GM19035 (cell line): ENCODE results near the gene RXFP4.
"Not testable (repeated sequence)": the region's sequence is repeated elsewhere in the genome, so short reads cannot be mapped to it uniquely, and the experiment has no call there.

Source experiments
- ATAC-seq: cut with Tn5 transposase; IDR thresholded peaks from one replicate; pipeline ENCODE4 v1.9.1; 2021; ENCODE audit not compliant: unreplicated experiment

RXFP4 gene

GRCh38 chr1:155930725-155931124 is 10.7 kb upstream of the RXFP4 start:
- not testable (repeated sequence) for ATAC-seq

DNA sequence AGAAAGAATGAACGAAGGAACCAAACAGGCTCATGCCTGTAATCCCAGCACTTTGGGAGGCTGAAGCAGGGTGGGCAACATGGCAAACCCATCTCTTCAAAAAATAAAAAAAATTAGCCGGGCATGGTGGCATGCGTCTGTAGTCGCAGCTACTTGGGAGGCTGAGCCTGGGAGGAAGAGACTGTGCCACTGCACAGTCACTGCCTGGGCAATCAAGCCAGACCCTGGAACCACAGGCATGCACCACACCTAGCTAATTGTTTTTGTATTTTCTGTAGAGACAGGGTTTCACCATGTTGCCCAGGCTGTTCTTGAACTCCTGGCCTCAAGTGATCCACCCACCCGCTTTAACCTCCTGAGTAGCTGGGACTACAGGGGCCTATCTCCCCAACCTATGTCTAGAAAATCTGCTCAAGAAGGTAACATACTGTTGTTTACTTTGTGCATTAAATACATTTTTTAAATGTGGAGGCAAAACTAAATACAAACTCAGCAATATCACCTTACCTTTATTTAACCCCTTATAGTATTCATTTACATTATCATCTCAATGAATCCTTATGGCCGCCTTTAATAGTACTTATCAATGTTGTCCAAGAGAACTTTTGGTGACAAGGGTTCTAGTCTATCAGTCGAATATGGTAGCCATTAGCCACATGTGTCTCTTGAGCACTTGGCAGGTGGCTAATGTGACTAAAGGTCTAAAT is 10.0 kb upstream of the RXFP4 start:
- ATAC-seq: no peak

DNA sequence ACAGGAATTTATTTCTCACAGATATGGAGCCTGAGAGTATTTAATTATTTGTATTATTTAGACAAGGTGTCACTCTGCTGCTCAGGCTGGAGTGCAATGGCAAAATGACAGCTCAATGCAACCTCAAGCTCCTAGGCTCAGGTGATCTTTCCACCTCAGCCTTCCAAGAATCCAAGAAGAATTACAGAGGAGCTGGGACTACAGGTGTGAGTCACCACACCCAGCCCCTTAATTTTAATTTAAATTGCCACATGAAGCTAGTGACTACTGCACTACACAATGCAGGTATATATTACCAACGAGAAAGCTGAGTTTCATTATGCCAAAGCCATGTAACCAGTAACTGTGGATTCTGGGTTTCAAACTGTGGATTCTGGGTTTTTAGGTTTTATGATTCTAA is 9.4 kb upstream of the RXFP4 start:
- ATAC-seq: no peak

- ATAC-seq: no peak
These were observed 9.0 kb upstream of the RXFP4 start for GRCh38 chr1:155932487-155932886.

- ATAC-seq: no peak
These were observed 7.8 kb upstream of the RXFP4 start for GRCh38 chr1:155933591-155934096.

DNA sequence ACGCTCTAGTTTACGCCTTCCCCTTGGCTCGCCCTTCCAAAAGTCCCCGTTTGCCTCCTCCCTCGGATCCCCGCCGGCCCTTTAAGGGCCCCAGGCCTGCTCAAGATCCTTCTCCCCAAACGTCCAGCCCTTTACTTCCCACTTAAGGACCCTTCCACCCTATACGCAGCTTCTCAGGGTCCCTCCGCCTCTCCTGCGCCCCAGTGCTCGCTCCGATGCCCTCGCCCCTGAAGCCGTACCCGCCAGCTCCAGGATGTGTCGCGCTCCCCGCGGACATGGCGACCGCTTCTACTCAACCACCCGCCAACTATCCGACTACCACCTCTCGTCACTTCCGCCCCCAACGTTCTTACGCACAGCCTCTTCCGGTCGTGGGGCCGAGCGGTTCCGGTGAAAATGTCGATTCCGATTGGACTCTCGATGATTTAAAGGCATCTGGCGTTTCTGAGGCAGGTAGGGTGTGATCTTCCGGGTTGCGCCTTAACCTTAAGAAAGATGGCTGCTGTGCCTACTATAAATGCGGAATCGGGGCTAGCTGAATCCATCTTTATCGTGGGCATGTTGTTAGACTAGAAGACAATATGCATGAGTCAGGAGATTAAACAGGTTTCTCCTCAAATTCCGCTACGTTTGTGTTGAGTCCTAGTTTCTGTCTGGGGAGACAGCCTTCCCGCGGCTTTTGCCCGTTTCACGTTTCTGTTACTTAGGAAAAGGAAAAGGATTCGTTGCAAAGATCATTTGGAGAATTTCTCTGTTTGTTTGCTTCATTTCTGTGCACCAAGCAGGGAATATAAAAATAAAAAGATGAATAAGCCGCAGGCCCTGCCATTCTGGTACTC is 7.1 kb upstream of the RXFP4 start, which contains the start of gene KHDC4:
TSS of gene KHDC4 (minus strand) at position 317 of the 839 bp plus-strand sequence. CDS start at position 277, 40 bp downstream.
- ATAC-seq: peak; percentile 90

- no peak for ATAC-seq
These were observed 6.4 kb upstream of the RXFP4 start for GRCh38 chr1:155934936-155935590.

- ATAC-seq: no peak
These were observed 3.2 kb upstream of the RXFP4 start for GRCh38 chr1:155938220-155938627.

- ATAC-seq: no peak
These were observed 901 bp upstream of the RXFP4 start for GRCh38 chr1:155940482-155940992.

DNA sequence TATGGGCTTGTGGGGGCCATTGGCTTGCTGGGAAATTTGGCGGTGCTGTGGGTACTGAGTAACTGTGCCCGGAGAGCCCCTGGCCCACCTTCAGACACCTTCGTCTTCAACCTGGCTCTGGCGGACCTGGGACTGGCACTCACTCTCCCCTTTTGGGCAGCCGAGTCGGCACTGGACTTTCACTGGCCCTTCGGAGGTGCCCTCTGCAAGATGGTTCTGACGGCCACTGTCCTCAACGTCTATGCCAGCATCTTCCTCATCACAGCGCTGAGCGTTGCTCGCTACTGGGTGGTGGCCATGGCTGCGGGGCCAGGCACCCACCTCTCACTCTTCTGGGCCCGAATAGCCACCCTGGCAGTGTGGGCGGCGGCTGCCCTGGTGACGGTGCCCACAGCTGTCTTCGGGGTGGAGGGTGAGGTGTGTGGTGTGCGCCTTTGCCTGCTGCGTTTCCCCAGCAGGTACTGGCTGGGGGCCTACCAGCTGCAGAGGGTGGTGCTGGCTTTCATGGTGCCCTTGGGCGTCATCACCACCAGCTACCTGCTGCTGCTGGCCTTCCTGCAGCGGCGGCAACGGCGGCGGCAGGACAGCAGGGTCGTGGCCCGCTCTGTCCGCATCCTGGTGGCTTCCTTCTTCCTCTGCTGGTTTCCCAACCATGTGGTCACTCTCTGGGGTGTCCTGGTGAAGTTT is 550 bp downstream of the RXFP4 start:
- ATAC-seq: no peak

DNA sequence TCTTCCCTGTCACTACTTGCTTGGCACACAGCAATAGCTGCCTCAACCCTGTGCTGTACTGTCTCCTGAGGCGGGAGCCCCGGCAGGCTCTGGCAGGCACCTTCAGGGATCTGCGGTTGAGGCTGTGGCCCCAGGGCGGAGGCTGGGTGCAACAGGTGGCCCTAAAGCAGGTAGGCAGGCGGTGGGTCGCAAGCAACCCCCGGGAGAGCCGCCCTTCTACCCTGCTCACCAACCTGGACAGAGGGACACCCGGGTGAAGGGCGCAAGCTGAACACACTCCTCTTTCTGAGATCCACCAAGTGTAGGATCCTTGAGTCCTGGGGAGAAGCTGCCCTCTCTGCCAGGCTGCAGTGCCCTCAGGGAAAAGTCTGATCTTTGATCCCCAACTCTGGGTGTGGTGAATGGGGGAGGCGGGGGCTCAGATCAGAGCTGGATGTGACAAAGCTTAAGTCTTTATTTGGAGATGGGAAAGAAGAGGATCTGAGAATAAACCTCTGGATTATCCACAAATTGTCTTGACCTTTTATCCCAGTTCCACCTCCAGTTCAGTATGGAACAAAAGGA is 1.2 kb downstream of the RXFP4 start:
- no peak for ATAC-seq

DNA sequence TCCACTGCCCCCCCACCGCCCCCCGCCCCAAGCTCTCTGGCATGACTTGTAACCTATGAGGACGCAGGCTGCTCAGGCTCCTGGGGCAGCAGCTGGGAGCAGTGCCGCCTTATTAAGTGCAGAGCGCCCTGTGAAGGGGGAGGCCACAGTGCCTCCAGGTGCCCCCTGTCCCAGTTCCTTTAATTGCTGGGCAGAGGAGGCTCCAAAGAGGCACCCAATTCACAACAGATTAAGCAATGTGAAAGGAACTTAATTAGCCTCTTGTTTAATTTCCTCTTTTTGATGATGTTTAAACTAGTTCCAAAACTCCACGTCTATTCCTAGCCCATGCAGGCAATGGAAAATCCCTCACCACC is 3.0 kb downstream of the RXFP4 start:
- ATAC-seq: no peak

GRCh38 chr1:155946633-155947219 is 5.3 kb downstream of the RXFP4 start:
- no peak for ATAC-seq

DNA sequence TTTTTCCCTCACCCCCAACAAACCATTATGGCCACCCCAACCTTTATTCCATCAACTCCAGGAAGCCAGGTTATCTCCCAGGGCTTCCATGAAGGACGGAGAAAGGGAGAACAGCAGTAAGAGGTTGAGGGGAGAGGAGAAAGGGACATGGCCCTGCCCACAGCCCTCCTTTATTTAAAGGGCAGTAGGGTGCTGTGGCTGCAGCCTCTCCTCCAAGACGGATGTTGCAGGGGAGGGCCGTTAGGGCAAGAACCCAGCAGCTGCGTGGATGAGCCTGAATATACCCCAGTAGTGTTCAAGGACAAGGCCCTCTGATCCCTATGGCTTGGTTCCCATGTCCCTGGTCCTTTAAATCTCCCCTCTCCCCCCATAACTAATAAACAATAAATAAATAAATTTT is 5.9 kb downstream of the RXFP4 start:
- no peak for ATAC-seq

GRCh38 chr1:155947741-155948140 is 6.3 kb downstream of the RXFP4 start:
- ATAC-seq: no peak

DNA sequence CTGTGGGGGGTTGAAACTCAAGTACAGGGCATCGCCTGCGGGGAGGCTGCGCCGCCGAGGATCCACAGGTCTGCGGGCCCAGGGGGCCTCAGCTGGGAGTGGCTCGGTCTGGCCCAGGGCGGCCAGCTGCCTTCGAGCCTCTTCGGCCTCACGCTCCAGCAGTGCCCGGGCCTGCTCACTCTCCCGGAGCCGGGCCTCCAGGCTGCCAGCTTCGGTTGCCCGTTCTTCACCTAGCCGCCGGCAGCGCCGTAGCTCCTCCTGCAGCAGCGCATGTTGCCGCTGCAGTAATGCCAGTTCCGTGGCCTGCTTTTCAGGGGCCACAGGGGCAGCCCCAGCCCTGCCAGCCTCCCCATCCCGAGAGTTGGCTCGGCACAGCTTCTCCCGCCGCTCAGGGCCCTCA is 9.4 kb downstream of the RXFP4 start:
- no peak for ATAC-seq

GRCh38 chr1:155951753-155952504 is 10.5 kb downstream of the RXFP4 start:
- no peak for ATAC-seq

- no peak for ATAC-seq
These were observed 11.1 kb downstream of the RXFP4 start for GRCh38 chr1:155952505-155952890.

DNA sequence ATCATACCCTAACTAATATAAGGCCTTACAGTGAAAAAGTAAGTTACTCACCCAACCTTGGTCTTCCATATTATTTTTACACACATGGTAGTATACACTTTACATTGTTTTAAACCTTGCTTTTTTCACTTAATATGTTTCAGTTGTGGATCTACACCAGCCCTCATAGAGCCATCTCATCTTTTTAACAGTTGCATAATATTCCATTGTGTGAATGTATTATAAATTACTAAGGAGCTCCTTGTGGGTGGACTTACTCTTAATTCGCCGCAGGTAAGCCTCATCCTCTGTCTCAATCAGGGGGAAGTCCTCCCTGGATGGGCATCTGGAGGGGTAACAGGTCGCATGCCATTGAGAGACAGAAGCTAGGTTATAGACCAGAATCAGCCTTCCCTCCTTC is 13.2 kb downstream of the RXFP4 start:
- no peak for ATAC-seq
